Nephron progenitor cell (in vitro differentiated cells): ENCODE measurements around the gene CHAT.

Source experiments
- DNase-seq: peaks from one replicate; pipeline ENCODE4 v3.0.0; 2021
- H3K27ac Mint-ChIP-seq: 2 replicates; pipeline ENCODE4 v1.8.0; 2021; ENCODE audit warnings: mild to moderate bottlenecking, moderate library complexity, mixed read lengths
- H3K27me3 Mint-ChIP-seq: 2 replicates; pipeline ENCODE4 v1.8.0; 2021; ENCODE audit warnings: mild to moderate bottlenecking, low read depth, mixed read lengths; ENCODE audit not compliant: poor library complexity
- H3K36me3 Mint-ChIP-seq: 2 replicates; pipeline ENCODE4 v1.8.0; 2021; ENCODE audit warnings: low read depth, mixed read lengths
- H3K4me1 Mint-ChIP-seq: 2 replicates; pipeline ENCODE4 v1.8.0; 2021; ENCODE audit warnings: mixed read lengths
- H3K4me3 Mint-ChIP-seq: 2 replicates; pipeline ENCODE4 v1.8.0; 2021; ENCODE audit warnings: mild to moderate bottlenecking, moderate library complexity, mixed read lengths
- H3K9me3 Mint-ChIP-seq: 2 replicates; pipeline ENCODE4 v1.8.0; 2021; ENCODE audit warnings: mild to moderate bottlenecking, moderate library complexity, mixed read lengths
- TF ChIP-seq, protein P1 (sequence below): fragments of 200-600 bp; sonication (generic); IDR thresholded peaks from 2 replicates; pipeline ENCODE4 v1.5.0; 2021; ENCODE audit warnings: antibody characterized with exemption

CHAT gene

DNA sequence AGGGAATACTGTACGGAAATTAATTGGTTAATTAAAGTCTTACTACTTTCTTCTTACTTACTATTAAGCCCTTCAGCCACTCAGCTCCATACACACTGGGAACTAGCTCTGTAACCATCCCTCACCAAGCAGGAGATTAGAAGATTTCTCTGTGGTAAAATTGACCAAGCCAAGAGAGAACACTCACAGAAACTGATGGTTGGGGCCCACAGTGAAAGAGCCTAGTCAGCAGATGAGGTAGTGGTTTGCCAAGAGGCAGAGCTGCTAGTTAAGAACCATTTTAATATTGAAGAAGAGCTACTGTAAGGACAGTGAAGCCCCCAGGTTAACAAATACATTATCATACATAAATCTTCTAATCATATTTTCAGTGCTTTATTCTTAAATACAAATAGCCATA, 43.8 kb downstream of the CHAT start:
- DNase-seq, result no peak
- Mint-ChIP-seq H3K9me3 (peaks cover 31% of the 10 kb centered on the region), H3K4me3 (no peak overlapping the region), H3K27ac (no peak overlapping the region), H3K4me1 (peaks cover 10% of the 10 kb centered on the region), H3K36me3 (peaks cover 5% of the 10 kb centered on the region), H3K27me3 (peaks cover 52% of the 10 kb centered on the region)
- TF ChIP-seq, protein P1, sequence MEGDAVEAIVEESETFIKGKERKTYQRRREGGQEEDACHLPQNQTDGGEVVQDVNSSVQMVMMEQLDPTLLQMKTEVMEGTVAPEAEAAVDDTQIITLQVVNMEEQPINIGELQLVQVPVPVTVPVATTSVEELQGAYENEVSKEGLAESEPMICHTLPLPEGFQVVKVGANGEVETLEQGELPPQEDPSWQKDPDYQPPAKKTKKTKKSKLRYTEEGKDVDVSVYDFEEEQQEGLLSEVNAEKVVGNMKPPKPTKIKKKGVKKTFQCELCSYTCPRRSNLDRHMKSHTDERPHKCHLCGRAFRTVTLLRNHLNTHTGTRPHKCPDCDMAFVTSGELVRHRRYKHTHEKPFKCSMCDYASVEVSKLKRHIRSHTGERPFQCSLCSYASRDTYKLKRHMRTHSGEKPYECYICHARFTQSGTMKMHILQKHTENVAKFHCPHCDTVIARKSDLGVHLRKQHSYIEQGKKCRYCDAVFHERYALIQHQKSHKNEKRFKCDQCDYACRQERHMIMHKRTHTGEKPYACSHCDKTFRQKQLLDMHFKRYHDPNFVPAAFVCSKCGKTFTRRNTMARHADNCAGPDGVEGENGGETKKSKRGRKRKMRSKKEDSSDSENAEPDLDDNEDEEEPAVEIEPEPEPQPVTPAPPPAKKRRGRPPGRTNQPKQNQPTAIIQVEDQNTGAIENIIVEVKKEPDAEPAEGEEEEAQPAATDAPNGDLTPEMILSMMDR, result no peak

DNA sequence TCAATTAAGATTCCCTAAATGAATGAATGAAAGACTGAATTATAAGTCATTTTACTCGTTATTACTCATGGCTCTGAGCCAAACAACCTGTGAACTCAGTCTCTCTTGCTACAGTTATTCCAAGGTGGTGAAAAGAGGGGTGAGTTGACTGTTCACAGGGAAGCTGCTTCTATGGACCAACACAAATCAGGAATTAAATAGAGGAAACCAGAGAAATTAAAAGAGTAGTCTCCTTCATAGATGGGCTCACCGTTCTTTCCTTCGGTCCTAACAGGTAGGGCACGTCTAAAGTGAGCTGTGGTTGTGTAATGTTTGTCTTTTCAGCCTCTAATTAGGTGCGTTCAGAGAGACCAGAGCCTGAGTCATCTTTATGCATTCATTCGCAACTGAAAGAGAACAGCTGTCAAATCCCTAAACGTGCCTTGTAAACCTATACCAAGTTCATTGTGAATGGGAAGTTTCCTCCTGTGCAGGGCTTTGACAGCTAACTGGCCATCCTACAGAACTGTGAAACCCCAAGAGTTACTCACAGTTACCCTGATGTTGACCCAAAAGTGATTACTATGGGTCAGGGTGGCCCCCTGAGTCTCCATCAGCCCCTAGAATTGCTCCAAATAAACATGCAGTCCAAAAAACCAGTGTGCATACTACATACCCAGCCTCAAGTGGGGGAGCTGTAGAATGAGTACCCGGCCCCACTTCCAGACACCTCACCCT, 47.5 kb downstream of the CHAT start:
- Mint-ChIP-seq H3K4me1 (peaks cover 25% of the 10 kb centered on the region), H3K27me3 (peaks cover 53% of the 10 kb centered on the region), H3K36me3 (peaks cover 5% of the 10 kb centered on the region), H3K9me3 (peaks cover 30% of the 10 kb centered on the region), H3K27ac (no peak overlapping the region), H3K4me3 (no peak overlapping the region)
- TF ChIP-seq, protein P1, result no peak
- no peak for DNase-seq

DNA sequence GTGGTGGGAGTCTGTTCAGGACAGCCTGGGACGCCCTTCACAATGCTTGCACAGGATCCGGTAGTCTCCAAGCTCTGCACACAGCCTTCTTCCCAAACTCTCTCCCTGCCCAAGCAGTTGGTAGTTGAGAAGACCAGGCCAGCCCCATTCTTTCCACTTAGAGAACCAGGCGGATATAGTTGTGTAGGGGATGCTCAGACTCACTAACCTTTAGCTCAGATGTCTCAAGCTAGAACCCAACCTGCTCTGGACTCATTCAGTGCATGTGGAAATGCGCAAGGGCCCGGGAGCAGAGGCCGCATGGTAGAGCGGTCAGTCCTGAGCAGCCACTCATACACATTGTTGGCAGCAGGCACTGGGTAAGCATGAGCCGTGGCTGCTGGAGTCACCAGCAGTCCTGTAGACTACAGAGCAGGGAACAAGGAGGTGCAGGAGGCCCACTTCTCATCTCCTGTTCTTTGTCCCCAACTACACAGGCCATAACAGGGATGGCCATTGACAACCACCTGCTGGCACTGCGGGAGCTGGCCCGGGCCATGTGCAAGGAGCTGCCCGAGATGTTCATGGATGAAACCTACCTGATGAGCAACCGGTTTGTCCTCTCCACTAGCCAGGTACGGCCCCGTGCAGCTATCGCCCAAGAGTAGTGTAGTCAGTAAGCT, 48.5 kb downstream of the CHAT start:
- peaks cover 59% of the 10 kb centered on the region for H3K27me3 Mint-ChIP-seq
- TF ChIP-seq, protein P1, result no peak
- no peak overlapping the region for H3K4me3 Mint-ChIP-seq
- peaks cover 24% of the 10 kb centered on the region for H3K4me1 Mint-ChIP-seq
- H3K9me3 Mint-ChIP-seq, result peaks cover 24% of the 10 kb centered on the region
- peaks cover 5% of the 10 kb centered on the region for H3K36me3 Mint-ChIP-seq
- no peak for DNase-seq
- no peak overlapping the region for H3K27ac Mint-ChIP-seq

DNA sequence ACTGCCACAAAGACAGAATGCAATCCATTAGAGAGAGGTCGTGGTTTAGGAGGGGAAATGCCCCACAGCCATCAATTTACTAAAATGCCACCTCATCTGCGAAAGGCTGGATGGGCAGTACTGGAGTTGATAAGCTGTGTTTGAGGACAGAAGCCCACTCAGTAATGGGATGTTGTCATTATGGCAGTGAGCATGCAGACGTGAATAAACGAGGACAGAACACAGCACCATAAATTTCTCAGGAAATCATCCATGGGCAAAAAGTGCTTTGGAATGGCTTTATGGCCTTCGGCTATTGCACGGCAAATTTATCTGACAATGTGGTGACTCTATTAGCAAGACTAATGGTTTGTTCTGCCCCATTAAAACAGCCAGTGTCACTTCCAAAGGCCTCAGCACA, 49.8 kb downstream of the CHAT start:
- Mint-ChIP-seq H3K4me1 (peaks cover 24% of the 10 kb centered on the region), H3K36me3 (peaks cover 5% of the 10 kb centered on the region), H3K27me3 (peaks cover 70% of the 10 kb centered on the region), H3K27ac (no peak overlapping the region), H3K4me3 (no peak overlapping the region), H3K9me3 (peaks cover 13% of the 10 kb centered on the region)
- no peak for DNase-seq
- TF ChIP-seq, protein P1, result no peak

DNA sequence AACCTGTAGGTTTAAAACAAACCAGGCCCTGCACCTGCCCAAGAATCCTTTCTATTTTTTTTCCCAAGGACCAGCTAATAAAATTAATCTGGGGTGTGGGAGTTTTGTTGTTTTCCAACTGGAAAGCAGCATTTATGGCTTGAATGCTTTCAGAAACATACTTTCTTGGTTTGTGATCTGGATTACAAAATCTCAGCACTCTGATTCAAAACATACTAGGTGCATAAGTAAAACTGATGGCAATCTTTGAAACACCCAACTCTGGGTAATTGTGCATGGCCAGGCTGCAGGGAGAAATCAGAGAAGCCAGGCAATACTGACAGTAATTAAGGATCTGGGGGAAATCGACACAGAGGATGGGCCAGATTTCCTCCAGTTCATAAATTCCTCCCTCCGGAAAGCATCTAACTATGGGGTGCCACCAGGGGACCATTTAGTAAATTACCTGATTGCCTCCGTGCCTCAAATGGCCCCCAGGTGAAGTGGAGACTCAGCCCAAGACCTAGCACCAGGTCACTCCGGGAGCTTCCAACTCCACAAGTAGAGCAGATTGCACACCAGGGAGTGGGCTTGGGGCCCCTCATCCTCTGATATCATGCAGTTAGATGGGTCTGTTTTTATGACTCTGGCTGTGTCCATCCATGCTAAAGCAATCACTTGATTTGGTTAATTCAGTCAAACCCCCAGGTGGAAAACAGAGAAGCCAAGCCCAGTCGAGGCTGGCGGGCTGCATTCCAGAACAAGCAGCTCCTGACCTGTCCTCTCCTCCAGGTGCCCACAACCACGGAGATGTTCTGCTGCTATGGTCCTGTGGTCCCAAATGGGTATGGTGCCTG, 50.4 kb downstream of the CHAT start:
- TF ChIP-seq, protein P1, result no peak
- Mint-ChIP-seq H3K4me3 (no peak overlapping the region), H3K36me3 (no peaks in the 10 kb centered on the region), H3K27ac (no peak overlapping the region), H3K9me3 (peaks cover 7% of the 10 kb centered on the region), H3K27me3 (peaks cover 72% of the 10 kb centered on the region), H3K4me1 (peaks cover 24% of the 10 kb centered on the region)
- no peak for DNase-seq
